Nephron progenitor cell (in vitro differentiated cells): ENCODE results near the gene SIPA1L3.

Experiments used
- DNase-seq: peaks from one replicate; pipeline ENCODE4 v3.0.0; 2021
- H3K27ac Mint-ChIP-seq: 2 replicates; pipeline ENCODE4 v1.8.0; 2021; ENCODE audit warnings: mild to moderate bottlenecking, moderate library complexity, mixed read lengths
- H3K27me3 Mint-ChIP-seq: 2 replicates; pipeline ENCODE4 v1.8.0; 2021; ENCODE audit warnings: mild to moderate bottlenecking, low read depth, mixed read lengths; ENCODE audit not compliant: poor library complexity
- H3K36me3 Mint-ChIP-seq: 2 replicates; pipeline ENCODE4 v1.8.0; 2021; ENCODE audit warnings: low read depth, mixed read lengths
- H3K4me1 Mint-ChIP-seq: 2 replicates; pipeline ENCODE4 v1.8.0; 2021; ENCODE audit warnings: mixed read lengths
- H3K4me3 Mint-ChIP-seq: 2 replicates; pipeline ENCODE4 v1.8.0; 2021; ENCODE audit warnings: mild to moderate bottlenecking, moderate library complexity, mixed read lengths
- H3K9me3 Mint-ChIP-seq: 2 replicates; pipeline ENCODE4 v1.8.0; 2021; ENCODE audit warnings: mild to moderate bottlenecking, moderate library complexity, mixed read lengths
- CTCF ChIP-seq: fragments of 200-600 bp; sonication (generic); IDR thresholded peaks from 2 replicates; pipeline ENCODE4 v1.5.0; 2021; ENCODE audit warnings: antibody characterized with exemption

Gene SIPA1L3

GRCh38 chr19:38193445-38193844 is 286.4 kb downstream of the SIPA1L3 start:
- Mint-ChIP-seq H3K4me3 (no peak overlapping the region), H3K27ac (no peak overlapping the region), H3K36me3 (peaks cover 14% of the 10 kb centered on the region), H3K27me3 (no peaks in the 10 kb centered on the region), H3K9me3 (no peaks in the 10 kb centered on the region), H3K4me1 (peaks cover 5% of the 10 kb centered on the region)
- no peak for TF ChIP-seq CTCF
- no peak for DNase-seq

- H3K36me3 Mint-ChIP-seq = peaks cover 8% of the 10 kb centered on the region
- no peak overlapping the region for H3K27ac Mint-ChIP-seq
These were observed 287.2 kb downstream of the SIPA1L3 start for GRCh38 chr19:38194061-38194701.

GRCh38 chr19:38195237-38195636 is 288.2 kb downstream of the SIPA1L3 start:
- Mint-ChIP-seq H3K9me3 (no peaks in the 10 kb centered on the region), H3K4me1 (no peaks in the 10 kb centered on the region), H3K27me3 (no peaks in the 10 kb centered on the region), H3K36me3 (peaks cover 8% of the 10 kb centered on the region), H3K27ac (peak overlapping the region; percentile 78), H3K4me3 (no peak overlapping the region)
- no peak for DNase-seq
- no peak for TF ChIP-seq CTCF

More at GRCh38 chr19:38194061-38194701, 287.2 kb downstream of the SIPA1L3 start:
- no peak for TF ChIP-seq CTCF
- no peak for DNase-seq
- Mint-ChIP-seq H3K4me1 (peaks cover under 1% of the 10 kb centered on the region), H3K9me3 (no peaks in the 10 kb centered on the region), H3K4me3 (no peak overlapping the region), H3K27me3 (no peaks in the 10 kb centered on the region)

GRCh38 chr19:38196245-38196837 is 289.3 kb downstream of the SIPA1L3 start:
- peaks cover 2% of the 10 kb centered on the region for H3K27me3 Mint-ChIP-seq
- no peak for TF ChIP-seq CTCF
- H3K36me3 Mint-ChIP-seq = peaks cover 11% of the 10 kb centered on the region
- H3K27ac Mint-ChIP-seq = no peak overlapping the region
- H3K4me3 Mint-ChIP-seq = no peak overlapping the region
- DNase-seq = no peak
- no peaks in the 10 kb centered on the region for H3K9me3 Mint-ChIP-seq
- H3K4me1 Mint-ChIP-seq = peaks cover 2% of the 10 kb centered on the region

- peaks cover 18% of the 10 kb centered on the region for H3K36me3 Mint-ChIP-seq
- no peak for DNase-seq
- peaks cover 4% of the 10 kb centered on the region for H3K27me3 Mint-ChIP-seq
- TF ChIP-seq CTCF = no peak
- H3K27ac Mint-ChIP-seq = no peak overlapping the region
- peaks cover 6% of the 10 kb centered on the region for H3K4me1 Mint-ChIP-seq
- H3K9me3 Mint-ChIP-seq = no peaks in the 10 kb centered on the region
- H3K4me3 Mint-ChIP-seq = no peak overlapping the region
These were observed 290.1 kb downstream of the SIPA1L3 start for GRCh38 chr19:38196948-38197656.
